GM18517 (cell line): Measurements from ENCODE around the gene BICRAL.
A peak's percentile ranks its signal among the peaks of the same experiment; 100 is the strongest.
"Not testable (repeated sequence)": the region's sequence is repeated elsewhere in the genome, so short reads cannot be mapped to it uniquely, and the experiment has no call there.

ENCODE experiments used
- ATAC-seq: cut with Tn5 transposase; IDR thresholded peaks from one replicate; pipeline ENCODE4 v1.9.1; 2021; ENCODE audit warnings: mild to moderate bottlenecking, moderate library complexity; ENCODE audit not compliant: unreplicated experiment

Gene BICRAL

GRCh38 chr6:42890311-42891198 lies 108.7 kb downstream of the BICRAL start:
- ATAC-seq = peak; percentile 82

GRCh38 chr6:42891199-42891722 lies 109.4 kb downstream of the BICRAL start:
- no peak for ATAC-seq

DNA sequence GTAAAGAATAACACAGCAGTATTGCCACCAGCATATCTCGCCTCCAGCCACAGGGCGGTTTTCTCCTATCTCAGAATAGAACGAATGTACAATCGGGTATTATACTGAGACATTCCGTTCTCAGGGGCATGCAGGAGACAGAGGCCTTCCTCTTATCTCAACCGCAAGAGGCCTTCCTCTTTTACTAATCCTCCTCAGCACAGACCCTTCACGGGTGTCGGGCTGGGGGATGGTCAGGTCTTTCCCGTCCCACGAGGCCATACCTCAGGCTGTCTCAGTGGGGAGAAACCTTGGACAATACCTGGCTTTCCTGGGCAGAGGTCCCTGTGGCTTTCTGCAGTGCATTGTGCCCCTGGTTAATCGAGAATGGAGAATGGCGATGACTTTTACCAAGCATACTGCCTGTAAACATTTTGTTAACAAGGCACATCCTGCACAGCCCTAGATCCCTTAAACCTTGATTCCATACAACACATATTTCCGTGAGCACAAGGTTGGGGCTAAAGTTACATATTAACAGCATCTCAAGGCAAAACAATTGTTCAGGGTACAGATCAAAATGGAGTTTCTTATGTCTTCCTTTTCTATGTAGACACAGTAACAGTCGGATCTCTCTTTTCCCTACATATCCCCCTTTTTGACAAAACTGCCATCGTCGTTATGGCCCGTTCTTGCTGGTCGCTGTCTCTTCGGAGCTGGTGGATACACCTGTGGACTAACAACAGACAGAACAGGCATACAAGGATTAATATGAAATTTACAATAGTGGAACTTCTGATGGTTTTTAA lies 112.4 kb downstream of the BICRAL start:
- ATAC-seq = not testable (repeated sequence)

DNA sequence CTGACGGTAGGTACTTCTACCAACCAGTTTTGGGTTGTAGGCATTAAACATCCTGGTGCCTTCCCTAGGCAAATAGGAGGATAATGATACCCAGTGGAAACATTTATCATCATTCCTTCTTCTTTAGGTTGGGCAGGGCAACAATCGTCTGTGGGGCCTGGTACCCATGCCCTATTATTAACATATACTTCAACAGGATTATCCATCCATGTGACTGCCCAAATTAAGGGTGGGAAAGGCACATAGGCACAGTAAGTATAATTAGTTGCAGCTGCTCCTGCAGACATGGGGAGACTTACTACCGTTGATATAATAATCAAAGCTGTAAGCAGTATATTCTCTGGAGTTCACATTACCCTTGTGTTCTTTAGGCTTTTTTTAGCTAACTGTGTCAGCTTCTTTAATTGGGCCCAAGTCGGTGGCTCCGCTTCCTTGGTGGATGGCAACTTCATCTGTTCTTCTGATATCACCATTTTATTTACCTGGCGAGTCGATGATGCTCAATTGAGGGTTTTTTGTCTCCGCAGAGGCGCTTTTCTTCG lies 114.4 kb downstream of the BICRAL start:
- no peak for ATAC-seq

DNA sequence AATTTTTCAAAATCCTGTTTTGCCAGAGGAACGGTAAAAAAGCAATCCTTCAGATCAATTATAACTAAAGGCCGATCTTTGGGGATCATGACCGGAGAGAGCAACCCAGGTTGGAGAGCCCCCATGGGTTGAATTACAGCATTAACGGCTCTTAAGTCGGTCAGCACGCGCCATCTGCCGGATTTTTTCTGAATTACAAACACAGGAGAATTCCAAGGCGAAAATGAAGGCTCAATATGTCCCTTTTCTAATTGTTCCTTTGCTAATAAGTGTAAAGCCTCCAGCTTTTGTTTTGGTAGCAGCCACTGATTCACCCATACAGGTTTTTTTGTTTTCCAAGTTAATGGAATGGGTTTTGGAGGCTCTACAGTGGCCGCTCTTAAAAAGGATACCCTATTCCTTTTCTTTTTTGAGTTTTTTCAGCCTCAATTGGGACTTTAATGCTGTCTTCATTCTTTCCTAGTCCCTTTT lies 117.1 kb downstream of the BICRAL start:
- ATAC-seq = no peak

DNA sequence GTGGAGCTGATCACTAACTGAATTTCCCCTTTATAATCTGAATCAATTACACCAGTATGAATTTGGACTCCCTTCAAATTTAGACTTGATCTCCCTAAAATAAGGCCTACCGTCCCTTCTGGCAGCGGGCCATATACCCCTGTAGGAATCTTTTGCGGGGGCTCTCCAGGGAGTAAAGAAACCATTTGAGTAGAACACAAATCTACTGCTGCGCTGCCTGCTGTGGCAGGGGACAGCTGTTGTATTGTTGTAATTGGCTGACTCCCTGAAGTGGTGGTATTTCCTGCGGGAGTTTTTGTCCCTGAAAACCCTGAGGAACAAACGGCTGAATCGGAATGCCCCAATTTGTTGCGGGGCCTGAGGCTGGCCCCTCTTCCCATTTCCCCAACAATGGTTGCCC lies 118.0 kb downstream of the BICRAL start:
- ATAC-seq = no peak

GRCh38 chr6:42901538-42901957 lies 119.7 kb downstream of the BICRAL start:
- peak; percentile 70 for ATAC-seq

GRCh38 chr6:42902429-42903263 lies 120.8 kb downstream of the BICRAL start:
- not testable (repeated sequence) for ATAC-seq

DNA sequence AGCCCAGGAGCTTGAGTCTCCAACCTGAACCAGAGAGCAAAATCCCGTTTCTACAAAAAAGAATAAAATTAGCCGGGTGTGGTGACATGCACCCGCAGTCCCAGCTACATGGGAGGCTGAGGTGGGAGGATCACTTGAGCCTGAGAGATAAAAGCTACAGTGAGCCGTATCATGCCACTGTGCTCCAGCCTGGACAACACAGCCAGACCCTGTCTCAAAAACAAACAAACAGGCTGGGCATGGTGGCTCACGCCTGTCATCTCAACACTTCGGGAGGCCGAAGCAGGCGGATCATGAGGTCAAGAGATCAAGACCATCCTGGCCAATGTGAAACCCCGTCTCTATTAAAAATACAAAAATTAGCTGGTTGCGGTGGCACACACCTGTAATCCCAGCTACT lies 122.6 kb downstream of the BICRAL start:
- ATAC-seq = no peak

- no peak for ATAC-seq
These were observed 125.5 kb downstream of the BICRAL start for GRCh38 chr6:42907336-42907735.

GRCh38 chr6:42909835-42910234 lies 128.0 kb downstream of the BICRAL start:
- ATAC-seq = no peak

- ATAC-seq = no peak
These were observed 129.5 kb downstream of the BICRAL start for GRCh38 chr6:42911171-42912021.

GRCh38 chr6:42914546-42914945 lies 132.7 kb downstream of the BICRAL start:
- ATAC-seq = no peak

GRCh38 chr6:42915732-42916131 lies 133.9 kb downstream of the BICRAL start, which contains the start of gene PTCRA:
TSS of gene PTCRA (plus strand) at chr6:42916053. CDS start at chr6:42916070, 17 bp downstream.
- no peak for ATAC-seq

DNA sequence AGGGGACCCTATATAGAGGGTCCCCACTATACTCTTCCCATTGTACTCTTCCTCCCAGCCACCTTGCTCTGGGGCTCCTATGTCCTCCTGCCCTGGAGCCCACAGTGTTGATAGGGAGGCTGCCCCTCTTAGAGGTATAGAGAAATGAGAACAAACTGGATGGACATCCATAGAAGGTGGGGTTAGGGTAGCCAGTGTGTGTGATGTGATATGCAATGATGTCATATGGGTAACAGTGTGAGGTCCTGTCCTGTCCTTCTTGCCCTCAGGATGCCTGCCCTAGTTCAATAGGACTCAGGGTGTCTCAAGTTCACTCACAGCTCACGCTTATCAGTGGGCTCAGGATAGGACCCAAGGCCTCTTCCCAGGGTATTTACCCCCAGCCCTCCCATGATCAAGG lies 134.4 kb downstream of the BICRAL start:
- no peak for ATAC-seq
